NCI-H146 treated with DMSO at 0.1 percent for 48 hours (cell line): ENCODE data around the gene PALD1.
A peak's percentile ranks its signal among the peaks of the same experiment; 100 is the strongest.
"Not testable (repeated sequence)": the region's sequence is repeated elsewhere in the genome, so short reads cannot be mapped to it uniquely, and the experiment has no call there.

Experiments used
- DNase-seq: peaks from one replicate; lab custom pipeline; 2025; ENCODE audit not compliant: unreplicated experiment; lab: John Stamatoyannopoulos, UW

The PALD1 gene

DNA sequence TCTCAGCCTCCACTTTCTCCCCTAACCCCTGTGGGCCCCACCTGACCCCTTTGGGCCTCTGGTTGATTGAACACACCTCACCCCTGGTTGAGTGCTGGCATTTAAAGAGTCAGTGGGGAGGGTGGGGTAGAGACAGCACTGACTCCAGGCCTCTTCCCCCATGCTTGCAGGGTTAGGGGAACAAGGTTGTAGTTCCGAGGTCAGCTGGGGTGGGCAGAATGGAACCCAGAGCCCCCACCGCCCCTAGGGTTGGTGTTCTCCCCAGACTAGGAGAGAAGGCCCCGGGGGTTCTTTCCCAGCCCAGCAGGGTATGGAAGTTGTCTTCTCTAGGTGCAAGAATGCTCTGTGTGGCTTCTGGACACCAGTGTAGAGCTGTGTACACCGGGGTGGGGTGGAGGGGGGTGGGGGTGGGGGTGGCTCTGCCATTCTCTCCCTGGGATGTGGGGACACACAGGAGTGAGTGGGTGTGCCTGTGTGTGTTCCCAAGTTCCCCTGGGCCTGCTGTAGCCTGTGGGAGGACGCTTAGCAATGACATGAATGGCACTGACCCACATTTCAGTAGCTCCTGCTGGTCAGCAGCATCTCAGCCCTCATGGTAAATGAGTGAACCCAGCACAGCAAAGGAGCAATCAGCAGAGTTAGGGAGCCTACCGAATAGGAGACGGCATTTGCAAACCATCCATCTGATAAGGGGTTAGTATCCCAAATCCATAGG lies 90.4 kb downstream of the PALD1 start:
- no peak for DNase-seq

DNA sequence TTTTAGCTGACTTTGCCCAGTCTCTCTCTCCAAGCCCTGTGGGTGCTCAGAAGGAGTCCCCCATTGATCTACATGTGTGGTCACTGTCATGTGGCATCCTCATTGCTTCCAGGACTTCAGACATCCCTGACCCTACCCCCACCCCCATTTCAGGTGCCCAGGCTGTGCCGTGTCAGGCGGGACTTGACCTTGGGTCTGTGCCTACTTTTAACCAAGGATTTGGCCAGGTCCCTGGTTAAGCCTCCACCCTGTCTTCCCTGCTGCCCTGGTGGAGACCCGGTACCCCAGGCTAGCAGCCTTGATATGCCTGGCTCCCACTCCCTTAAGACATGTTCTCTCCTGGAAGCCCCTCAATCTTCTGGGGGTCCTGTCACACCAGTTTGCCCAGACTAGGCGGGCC lies 92.7 kb downstream of the PALD1 start:
- no peak for DNase-seq

GRCh38 chr10:70571636-70572439 lies 93.3 kb downstream of the PALD1 start:
- DNase-seq: no peak

- no peak for DNase-seq
Measured at GRCh38 chr10:70573599-70574506, 95.3 kb downstream of the PALD1 start.

- no peak for DNase-seq
Measured at GRCh38 chr10:70575486-70575873, 96.9 kb downstream of the PALD1 start.

DNA sequence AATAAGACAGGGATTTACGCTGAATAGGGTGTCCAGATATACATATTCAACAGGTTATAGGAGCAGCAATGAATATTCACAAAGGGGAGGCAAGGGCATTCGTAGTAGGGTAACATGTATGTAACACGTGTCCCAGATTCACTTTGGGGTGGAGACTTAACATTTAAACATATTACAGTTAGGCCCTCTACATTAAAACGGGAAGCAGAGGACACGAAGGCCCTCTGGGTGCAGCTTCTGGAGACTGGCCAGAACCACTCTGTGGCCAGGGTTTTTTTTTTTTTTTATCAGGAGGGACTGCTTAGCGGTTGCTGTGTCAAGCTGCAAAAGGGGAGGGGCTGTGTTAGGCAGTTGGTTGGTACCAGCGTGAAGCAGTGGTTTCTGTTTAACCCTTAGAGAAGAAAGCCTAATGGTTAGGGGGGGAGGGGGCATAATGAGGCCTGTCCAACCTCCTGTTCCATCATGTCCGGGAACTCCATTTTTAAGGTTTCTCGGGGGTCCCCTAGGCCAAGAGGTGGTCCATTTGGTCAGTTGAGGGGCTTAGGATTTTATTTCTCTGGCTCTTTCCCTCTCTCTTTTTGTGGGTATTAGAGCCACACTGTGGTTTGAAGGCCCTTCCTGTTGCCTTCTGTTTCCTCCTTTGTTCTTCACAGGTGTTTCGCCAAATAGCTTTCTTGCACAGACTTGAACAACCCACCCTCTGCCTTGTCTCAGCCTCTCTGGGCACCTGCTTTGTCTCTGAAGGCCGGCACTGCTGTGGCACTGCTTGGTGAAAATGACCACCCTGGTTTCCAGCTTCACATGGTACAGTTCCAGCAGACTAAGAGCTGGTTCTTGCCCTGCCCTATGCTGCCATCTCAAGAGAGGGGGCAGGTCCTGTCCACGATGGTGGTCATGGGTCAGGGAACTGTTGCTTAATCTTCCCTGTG lies 97.6 kb downstream of the PALD1 start:
- no peak for DNase-seq

DNA sequence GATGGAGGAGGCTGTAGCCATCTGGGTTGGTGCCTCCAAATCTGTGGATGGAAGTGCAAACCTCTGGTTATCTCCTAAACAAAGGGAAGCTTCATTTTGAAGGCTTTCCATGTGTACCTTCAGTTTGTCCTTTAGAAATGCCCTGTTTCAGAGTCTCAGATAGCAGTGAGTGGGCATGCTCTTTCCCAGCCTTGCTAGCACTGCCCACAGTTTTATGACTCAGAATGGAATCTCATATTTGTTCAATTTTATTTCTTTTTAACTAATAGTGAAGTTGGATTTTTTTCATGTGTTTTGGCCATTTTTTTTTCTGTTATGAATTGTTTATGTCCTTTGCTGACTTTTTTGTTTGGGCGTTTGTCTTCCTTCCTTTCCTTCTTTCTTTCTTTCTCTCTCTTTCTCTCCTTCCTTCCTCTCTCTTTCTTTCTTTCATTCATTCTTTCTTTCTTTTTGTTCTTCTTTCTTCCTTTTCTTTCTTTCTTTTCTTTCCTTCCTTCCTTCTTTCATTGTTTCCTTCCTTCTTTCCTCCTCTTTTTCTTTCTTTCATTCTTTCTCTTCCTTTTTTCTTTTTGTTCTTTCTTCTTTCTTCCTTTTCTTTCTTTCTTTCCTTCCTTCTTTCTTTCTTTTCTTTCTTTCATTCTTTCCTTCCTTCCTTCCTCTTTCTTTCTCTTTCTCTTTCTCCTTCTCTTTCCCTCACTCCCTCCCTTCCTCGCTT lies 98.4 kb downstream of the PALD1 start:
- DNase-seq: no peak

DNA sequence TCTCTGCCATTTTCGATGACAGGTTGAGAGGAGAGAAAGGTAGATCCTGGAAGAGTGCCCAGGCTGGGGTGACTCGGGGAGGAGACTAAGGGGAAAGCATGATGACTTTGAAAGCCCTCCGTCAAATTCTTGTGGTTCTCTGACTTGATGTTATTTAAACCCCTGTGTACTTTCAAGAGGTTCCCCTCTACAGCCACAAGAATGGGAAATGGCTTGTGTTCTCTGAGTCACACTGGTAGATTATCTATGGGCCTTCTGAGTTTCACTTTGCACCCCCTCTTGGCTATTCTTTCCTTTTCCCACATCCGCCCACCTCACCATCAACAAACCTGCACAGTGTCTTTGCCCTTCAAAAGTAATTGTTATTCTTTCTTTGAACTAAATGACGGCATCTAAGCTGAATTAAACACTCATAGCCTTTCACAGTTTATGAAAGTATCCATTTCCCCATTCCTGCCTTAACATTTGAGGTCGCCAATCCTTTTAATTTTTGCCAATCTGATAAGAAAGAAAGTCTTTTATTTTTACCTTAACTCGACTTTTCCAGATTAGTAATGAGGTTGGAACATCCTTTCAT lies 99.9 kb downstream of the PALD1 start:
- no peak for DNase-seq

- no peak for DNase-seq
Measured at GRCh38 chr10:70579234-70580002, 100.9 kb downstream of the PALD1 start.

- DNase-seq: not testable (repeated sequence)
Measured at GRCh38 chr10:70581176-70581575, 102.6 kb downstream of the PALD1 start.

DNA sequence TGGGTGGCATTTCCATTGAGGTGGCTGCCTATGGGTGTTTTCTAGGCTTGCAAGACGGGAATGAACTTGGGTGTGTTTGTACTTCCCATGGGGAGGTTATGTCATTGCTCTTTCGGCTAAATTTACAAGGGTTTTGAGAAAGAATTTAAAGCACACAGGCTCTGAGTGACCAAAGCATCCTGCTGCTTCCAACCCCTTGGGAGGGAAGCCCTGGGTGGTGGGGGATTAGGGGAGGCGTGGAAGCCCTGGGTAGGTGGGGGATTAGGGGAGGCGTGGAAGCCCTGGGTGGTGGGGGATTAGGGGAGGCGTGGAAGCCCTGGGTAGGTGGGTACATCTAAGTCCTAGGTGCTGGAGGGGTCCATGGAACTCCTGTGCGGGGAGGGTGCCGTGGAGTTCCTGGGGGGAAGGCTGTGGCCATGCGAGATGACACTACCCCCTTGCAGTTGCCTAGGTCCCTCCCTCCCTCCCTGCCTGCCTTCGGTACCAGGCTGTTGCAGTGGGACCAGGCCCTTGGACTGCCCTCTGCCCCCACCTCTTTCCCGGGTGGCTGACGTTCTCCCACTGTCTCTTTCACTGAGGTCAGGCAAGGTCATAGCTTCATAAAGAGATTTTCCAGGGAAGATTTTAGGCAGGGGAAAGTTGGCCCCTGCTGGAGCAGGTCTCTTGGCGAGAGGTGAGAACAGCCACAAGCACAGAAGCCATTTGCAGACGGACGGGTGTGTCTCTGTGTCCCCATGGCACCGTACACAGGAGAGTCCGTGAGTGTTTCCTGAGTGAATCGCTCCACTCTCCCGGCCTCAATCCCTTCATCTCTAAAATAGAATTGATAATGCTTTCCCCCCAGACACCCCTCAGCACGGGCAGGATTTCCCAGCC lies 104.5 kb downstream of the PALD1 start:
- DNase-seq: no peak

- no peak for DNase-seq
Measured at GRCh38 chr10:70583669-70584037, 105.1 kb downstream of the PALD1 start.

DNA sequence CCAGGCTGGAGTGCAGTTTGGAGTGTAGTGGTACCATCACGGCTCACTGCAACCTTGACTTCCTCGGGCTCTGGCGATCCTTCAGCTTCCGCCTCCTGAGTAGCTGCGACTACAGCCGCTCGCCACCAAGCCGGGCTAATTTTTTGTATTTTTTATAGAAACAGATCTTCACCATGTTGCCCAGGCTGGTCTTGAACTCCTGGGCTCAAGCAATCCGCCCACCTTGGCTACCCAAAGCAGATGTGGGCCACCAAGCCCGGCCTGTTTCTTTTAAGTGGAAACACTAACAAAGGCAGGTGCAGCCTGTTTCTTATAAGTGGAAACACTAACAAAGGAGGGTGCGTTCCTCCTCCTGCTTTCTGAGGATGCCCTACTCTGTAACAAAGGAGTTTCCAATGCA lies 105.8 kb downstream of the PALD1 start:
- no peak for DNase-seq

DNA sequence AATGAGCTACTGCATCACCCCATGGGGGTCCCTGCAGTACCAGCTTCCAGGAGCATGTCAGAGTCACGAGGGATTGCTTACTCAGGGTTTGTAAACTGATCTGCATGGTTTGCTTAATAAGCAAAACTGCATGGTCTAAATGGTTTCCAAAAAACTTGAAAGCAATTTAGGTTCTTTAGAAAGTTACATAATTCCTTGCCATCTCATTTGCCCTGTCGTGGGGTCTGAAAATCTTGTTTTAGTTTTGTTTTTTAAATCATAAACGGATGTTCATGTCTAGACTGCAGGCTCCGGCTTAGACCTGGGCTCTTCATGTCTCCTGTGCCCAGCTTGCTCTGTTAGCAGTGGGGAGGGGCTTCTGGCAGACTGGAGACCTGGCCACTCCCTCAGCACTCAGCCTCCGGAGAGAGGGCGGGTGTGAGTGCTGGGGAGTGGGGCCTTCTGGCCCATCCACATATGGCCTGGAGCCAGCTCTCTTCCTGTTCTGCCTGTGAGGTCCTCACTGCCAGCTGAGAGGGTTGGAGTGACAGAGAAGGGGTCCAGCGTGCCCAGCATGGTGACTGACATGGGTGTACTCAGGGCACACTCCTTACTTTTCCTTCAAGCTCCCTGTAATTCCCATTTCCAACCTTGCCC lies 106.5 kb downstream of the PALD1 start:
- peak; percentile 81 for DNase-seq

GRCh38 chr10:70585578-70586169 lies 107.1 kb downstream of the PALD1 start:
- DNase-seq: no peak

GRCh38 chr10:70586348-70586930 lies 107.9 kb downstream of the PALD1 start:
- no peak for DNase-seq
